GM12873 (cell line): ENCODE data around the gene GKAP1.

Source experiments
- TF ChIP-seq, protein P1 (sequence below): IDR thresholded peaks from 2 replicates; pipeline ENCODE4 v1.5.1; 2012; ENCODE audit warnings: low read depth, mild to moderate bottlenecking, moderate library complexity, low read length, control low read depth; ENCODE audit not compliant: insufficient read depth; ENCODE audit errors: missing control alignments

The GKAP1 gene

DNA sequence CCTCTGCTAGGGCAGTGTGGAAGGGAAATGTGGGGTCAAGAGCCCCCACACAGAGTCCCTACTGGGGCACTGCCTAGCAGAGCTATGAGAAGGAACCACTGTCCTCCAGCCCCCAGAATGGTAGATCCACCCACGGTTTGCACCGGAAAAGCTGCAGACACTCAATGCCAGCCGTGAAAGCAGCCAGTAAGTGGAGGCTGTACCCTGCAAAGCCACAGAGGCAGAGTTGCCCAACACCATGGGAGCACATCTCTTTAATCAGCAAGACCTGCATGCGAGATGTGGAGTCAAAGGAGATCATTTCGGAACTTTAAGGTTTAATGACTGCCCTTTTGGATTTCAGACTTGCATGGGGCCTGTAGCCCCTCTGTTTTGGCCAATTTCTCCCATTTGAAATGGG, 52.2 kb downstream of the GKAP1 start:
- TF ChIP-seq, protein P1, sequence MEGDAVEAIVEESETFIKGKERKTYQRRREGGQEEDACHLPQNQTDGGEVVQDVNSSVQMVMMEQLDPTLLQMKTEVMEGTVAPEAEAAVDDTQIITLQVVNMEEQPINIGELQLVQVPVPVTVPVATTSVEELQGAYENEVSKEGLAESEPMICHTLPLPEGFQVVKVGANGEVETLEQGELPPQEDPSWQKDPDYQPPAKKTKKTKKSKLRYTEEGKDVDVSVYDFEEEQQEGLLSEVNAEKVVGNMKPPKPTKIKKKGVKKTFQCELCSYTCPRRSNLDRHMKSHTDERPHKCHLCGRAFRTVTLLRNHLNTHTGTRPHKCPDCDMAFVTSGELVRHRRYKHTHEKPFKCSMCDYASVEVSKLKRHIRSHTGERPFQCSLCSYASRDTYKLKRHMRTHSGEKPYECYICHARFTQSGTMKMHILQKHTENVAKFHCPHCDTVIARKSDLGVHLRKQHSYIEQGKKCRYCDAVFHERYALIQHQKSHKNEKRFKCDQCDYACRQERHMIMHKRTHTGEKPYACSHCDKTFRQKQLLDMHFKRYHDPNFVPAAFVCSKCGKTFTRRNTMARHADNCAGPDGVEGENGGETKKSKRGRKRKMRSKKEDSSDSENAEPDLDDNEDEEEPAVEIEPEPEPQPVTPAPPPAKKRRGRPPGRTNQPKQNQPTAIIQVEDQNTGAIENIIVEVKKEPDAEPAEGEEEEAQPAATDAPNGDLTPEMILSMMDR = no peak

DNA sequence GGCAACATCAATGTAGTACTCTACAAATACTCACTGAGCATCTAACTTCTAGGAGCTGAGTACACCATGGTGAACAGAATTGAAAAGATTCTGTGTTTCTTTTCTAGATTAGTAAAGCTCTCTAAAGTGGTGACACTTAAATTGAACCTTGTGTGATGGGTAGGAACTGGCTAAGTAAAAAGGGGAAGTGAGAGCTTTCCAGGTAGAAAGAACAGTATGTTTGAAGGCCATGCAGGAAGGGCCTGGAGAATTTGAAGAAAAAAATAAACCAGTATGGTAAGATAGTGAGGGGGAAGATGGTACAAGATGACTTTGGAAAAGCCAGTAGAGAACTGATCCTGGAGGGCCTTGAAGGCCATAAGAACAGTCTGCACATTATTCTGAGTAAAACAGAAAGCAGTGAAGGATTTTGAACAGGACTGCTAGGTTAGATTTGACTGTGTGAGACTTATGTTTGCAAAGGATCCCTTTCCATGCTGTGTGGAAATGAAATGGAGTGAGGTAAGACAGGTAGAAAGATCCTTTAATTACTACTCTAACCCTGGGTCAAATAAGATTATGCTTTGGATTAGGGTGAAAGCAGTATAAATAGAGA, 63.1 kb downstream of the GKAP1 start:
- TF ChIP-seq, protein P1 = no peak

DNA sequence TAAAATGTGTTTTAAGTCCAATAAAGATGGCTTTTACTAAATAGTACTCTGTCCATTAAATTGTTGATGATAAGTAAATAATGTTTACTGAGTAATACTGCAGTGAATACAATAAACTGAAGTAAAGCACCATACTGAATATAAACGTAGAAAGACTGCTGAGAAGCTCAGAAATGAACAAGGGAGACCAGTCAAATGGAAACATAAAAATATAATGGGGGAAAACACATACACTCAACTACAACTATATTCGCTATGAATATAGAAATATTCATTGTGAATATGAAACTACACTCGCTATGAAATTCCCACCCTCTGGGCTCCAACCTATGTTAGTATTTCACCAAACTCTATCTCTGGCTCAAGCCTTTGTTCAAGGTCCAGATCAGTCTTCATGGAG, 67.9 kb downstream of the GKAP1 start:
- TF ChIP-seq, protein P1 = no peak

DNA sequence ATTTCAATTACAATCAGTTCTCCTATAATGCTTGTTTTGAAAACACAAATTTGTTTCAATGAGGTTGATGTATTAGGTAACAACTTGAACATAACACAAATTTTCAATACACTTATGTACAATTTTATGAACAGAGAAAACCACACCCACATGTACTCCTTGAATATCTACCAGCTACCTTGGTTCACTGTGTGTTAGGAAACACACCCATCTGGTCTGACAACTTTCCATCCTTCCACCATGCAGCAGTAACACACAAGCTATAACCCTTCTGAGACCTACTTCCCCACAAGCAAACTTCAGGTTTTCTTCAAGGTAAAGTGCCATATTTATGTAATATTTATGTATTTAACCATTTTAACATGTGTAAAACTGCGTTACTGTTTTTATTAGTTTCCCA, 73.4 kb downstream of the GKAP1 start:
- TF ChIP-seq, protein P1 = no peak

DNA sequence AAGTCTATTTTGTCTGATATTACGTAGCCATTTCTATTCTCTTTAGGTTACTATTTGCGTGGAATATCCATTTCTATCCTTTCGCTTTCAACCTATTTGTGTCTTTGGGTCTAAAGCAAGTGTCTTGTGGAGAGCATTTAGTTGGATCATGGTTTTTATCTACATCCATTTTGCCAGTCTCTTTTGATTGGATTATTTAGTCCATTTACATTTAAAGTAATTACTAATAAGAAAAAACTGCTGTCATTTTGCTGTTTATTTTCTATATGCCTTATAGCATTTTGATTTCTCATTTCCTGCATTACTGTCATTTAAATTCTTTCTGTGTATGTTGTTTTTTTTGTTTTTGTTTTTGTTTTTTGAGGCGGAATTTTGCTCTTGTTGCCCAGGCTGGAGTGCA, 83.8 kb downstream of the GKAP1 start:
- TF ChIP-seq, protein P1 = no peak

DNA sequence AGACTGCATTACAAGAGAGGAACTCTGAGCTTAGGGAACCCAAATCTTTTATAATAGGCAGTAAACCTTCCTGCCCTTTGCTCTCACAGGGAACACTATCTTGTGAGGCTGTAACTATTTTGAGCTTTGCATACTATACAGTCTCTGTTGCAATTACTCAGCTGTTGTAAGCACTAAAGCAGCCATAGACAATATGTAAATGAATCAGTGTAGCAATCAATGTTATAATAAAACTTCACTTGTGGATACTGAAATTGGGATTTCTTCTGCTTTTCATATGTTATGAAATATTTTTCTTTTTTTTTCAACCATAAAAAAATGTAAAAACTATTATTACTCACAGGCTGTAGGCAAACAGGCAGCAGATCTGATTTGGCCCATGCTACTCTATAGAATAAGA, 93.1 kb downstream of the GKAP1 start:
- TF ChIP-seq, protein P1 = no peak

DNA sequence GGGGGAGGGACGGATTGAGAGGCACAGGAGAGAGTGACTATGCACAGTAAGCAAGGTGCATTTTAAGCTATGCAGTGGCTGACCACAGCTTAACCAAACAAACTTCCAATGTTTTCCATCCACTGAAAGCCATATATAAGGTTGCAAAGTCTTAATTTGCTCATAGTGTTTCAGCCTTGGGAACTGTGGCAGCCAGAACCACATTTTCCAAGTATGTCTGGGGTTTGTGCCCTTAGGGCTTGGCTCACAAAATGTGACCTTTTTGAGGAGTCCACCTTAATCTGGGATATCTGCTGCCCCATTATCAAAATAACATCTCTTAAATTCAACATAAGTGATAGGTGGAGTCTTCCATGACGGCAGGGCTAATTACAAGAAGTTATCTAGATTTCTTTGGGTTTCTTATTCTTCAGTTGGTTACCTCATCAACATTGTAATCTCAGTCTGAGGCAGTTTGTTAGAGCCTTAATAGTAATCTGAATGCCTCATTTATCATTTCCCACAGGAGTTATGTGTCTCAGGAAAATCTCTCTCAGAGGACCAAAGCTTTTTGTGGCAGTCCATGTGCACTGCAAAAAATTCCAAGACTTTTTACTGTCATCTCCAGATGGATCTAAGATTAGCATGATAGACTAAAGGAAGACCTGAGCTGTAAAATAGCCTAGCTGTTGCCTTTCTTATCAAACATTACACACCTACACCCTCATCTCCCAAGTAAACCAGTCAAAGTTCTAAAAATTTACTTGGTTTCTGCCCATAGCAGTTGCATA, 94.7 kb downstream of the GKAP1 start:
- TF ChIP-seq, protein P1 = no peak
